Prostate gland (tissue), 2 donors: ENCODE measurements around the gene SLC1A2.
A peak's percentile ranks its signal among the peaks of the same experiment; 100 is the strongest.

Experiments used
- CTCF ChIP-seq, 4 experiments: fragments of 200-600 bp in 2 of 4; fragments of 450-650 bp in 2 of 4; sonication (generic) in 2 of 4; IDR thresholded peaks; 1 replicate in 3 of 4; 2 replicates in 1 of 4; pipeline ENCODE4 v1.5.1; 2016 to 2019; ENCODE audit warnings: antibody characterized with exemption in 4 of 4, mild to moderate bottlenecking in 2 of 4, moderate library complexity in 2 of 4
- POLR2AphosphoS5 ChIP-seq: sonication (generic); formaldehyde crosslinking; IDR thresholded peaks from one replicate; pipeline ENCODE4 v1.6.1; 2017; ENCODE audit warnings: antibody characterized with exemption

- no peak for TF ChIP-seq CTCF (IDR thresholded peaks at IDR 0.05)
- TF ChIP-seq POLR2AphosphoS5 = peak; percentile 79
Measured at GRCh38 chr11:35304386-35304775, 115.0 kb downstream of the SLC1A2 start.
